Small intestine (tissue), 7 donors: ENCODE data around the gene ANKRD44. TPM values are rescaled to one million over a fixed set of nuclear protein-coding genes. Genes with fewer than 3 reads are reported as not detected.

Experiments used
- DNase-seq, 2 donors: peaks; one replicate each; pipeline versions ENCODE4 v3.0.0 to v3.0.0-alpha.2; 2013
- FAIRE-seq: peaks from 2 replicates; lab custom pipeline; 2012; peaks lifted over from hg19 to GRCh38; lab: Jason Lieb, UNC
- H3K27ac ChIP-seq, 3 donors: one replicate each; pipeline ENCODE4 v1.5.1; 2013; ENCODE audit warnings: low read length in 2 of 3, mild to moderate bottlenecking in 2 of 3, control low read depth in 1 of 3, inconsistent platforms in 1 of 3, low read depth in 1 of 3, moderate library complexity in 1 of 3
- H3K27me3 ChIP-seq, 3 donors: one replicate each; pipeline ENCODE4 v1.6.1; 2013; ENCODE audit warnings: low read length in 3 of 3, inconsistent platforms in 1 of 3; ENCODE audit not compliant: control insufficient read depth in 3 of 3, insufficient read depth in 3 of 3
- H3K36me3 ChIP-seq, 3 donors: one replicate each; pipeline ENCODE4 v1.6.1; 2013; ENCODE audit warnings: low read length in 3 of 3, inconsistent platforms in 1 of 3, low read depth in 1 of 3, mild to moderate bottlenecking in 1 of 3, moderate library complexity in 1 of 3; ENCODE audit not compliant: control insufficient read depth in 3 of 3, insufficient read depth in 2 of 3
- H3K4me1 ChIP-seq, 3 donors: one replicate each; pipeline ENCODE4 v1.6.1; 2013; ENCODE audit warnings: low read length in 2 of 3, inconsistent platforms in 1 of 3, low read depth in 1 of 3, mild to moderate bottlenecking in 1 of 3, moderate library complexity in 1 of 3; ENCODE audit not compliant: control insufficient read depth in 3 of 3, insufficient read depth in 2 of 3
- H3K4me3 ChIP-seq, 3 donors: one replicate each; pipeline ENCODE4 v1.5.1; 2013; ENCODE audit warnings: low read length in 3 of 3, control low read depth in 1 of 3, inconsistent platforms in 1 of 3, low read depth in 1 of 3, mild to moderate bottlenecking in 1 of 3, moderate library complexity in 1 of 3
- H3K9me3 ChIP-seq, 2 donors: one replicate each; pipeline ENCODE4 v1.6.1; 2013; ENCODE audit warnings: low read depth in 1 of 2, low read length in 1 of 2; ENCODE audit not compliant: control insufficient read depth in 2 of 2, insufficient read depth in 1 of 2
- WGBS, 3 donors: extraction: QIAGEN DNeasy Blood & Tissue Kit; methylation state at CpG; one replicate each; pipeline ENCODE4 v1.1.7; 2013; 5-methylcytosine and 5-hydroxymethylcytosine counted together
- polyA plus RNA-seq, 4 donors: library from polyadenylated mRNA; stranded (reverse) in 3 of 4; unstranded in 1 of 4; fragments of 200-250 nt in 3 of 4; fragments of 120-200 nt in 1 of 4; gene quantifications; one replicate each; pipeline versions ENCODE4 v1.2.1 to v1.2.3, GENCODE V29; 2013
- donor health status: healthy with polysubstance abuse.
- donor health status: control.
- donor health status: control.
- donor health status: Bipolar disorder and iron deficiency.
- donor health status: healthy.

ANKRD44 gene
- polyA plus RNA-seq, 4 donors: 0.89 to 5.2 (median 1.7) TPM

DNA sequence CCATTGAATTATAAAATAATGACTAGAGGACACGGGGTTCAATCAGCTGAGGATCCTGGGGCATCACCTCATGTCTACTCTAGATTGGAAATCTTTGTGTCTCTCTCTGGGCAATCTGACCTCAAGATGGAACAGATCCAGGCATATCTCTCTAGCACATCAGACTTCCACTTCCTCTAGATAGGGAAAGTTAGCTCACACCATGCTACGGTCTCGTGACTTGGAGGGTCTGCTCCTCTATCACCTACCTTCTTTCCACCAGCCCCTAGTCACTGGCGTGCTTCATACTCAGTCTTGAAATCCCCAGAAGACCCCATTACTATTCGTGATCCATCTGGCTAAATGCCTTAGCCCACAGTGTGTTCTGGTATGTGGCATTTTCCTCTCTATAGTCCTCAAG, 148.8 kb downstream of the ANKRD44 start:
- WGBS, 3 donors: 82 to 91% (median 90%) methylated on average over 5 of the region's 5 CpGs
- H3K9me3 ChIP-seq: no peaks in the 10 kb centered on the region
- H3K27ac ChIP-seq: no peak overlapping the region
- no peaks in the 10 kb centered on the region for H3K36me3 ChIP-seq
- DNase-seq: no peak
- no peak for FAIRE-seq
- H3K27me3 ChIP-seq: no peaks in the 10 kb centered on the region
- H3K4me1 ChIP-seq: peaks cover 0 to 12% (median 6%) of the 10 kb centered on the region in 3 donors
- no peak overlapping the region for H3K4me3 ChIP-seq

DNA sequence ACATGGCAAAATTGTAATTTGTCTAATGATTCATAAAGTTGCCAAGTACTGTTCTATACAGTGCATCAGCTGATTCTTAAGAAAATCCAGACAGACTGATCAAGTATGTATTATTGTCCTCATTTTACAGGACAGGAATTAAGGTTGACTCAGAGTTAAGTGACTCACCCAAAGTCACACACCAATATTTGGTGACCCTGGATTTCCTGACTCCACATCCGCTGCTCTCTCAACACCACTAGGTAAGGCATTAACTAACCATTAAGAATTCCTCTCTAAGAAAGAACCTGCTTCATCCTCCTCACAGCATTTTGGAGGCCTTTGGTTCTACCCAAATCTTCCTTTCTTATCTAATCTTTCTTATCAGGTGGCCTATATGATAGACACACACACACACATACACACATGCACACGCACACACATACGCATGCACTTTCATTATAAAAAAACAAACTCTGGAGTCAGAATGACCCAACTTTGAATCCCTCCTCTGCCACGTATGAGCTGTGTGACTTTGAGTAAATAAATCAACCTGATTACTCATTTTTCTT, 150.8 kb downstream of the ANKRD44 start:
- FAIRE-seq (no peak), DNase-seq (no peak)
- no peaks in the 10 kb centered on the region for H3K9me3 ChIP-seq
- H3K36me3 ChIP-seq: no peaks in the 10 kb centered on the region
- 82 to 86% (median 83%) methylated on average over 4 of the region's 4 CpGs for WGBS, 3 donors
- no peak overlapping the region for H3K4me3 ChIP-seq
- H3K27ac ChIP-seq: peak overlapping the region in 1 of 3 donors; percentile 45
- H3K4me1 ChIP-seq: peaks cover 0 to 12% (median 4%) of the 10 kb centered on the region in 3 donors
- no peaks in the 10 kb centered on the region for H3K27me3 ChIP-seq

DNA sequence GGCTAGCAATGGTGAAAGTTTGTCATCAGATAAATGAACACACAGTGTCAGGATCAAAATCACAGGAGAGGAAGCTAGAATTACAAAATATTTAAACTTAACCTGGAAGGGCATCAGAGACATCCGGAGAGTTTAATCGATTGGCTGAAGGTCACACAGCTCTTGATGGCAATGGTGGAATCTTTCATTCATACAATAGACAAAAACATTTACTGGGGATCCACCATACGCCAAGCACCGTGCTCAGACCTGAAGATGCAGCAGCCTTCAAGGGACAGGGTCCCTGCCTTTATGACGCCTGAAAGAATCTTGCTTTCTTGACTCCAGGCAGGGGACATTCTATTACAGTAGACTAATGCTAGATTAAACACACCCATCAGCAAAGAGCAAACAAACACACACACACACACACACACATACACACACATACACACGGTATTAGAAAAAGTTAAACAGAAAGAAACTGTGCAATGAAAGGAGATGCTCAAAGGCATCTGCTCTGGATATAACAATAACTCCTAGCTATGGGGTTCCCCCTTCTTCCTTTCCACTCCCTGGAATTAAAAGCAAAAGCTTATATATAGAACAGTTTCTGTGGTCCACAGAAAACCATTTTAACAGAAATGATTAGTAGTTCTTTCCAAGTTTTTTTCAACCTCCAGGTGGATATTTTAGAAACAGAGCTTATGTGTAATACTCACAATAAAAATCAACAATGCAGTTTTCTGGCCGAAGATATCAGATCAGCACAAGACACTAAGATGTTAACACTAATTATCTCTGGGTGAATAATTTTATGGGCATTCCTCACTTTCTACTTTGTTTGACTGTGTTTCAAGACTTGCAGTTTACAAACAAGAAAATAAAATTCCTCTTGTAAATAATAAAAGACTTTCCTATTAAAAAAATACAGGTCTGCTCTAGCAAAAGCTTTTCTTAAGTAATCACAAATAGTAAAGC, 151.7 kb downstream of the ANKRD44 start:
- Histone ChIP-seq H3K4me1 (peaks cover 0 to 12% (median under 1%) of the 10 kb centered on the region in 3 donors), H3K36me3 (no peaks in the 10 kb centered on the region), H3K27me3 (no peaks in the 10 kb centered on the region), H3K27ac (no peak overlapping the region), H3K9me3 (no peaks in the 10 kb centered on the region), H3K4me3 (no peak overlapping the region)
- DNase-seq: no peak
- WGBS, 3 donors: 49 to 66% (median 64%) methylated on average over 7 of the region's 7 CpGs
- FAIRE-seq: no peak

DNA sequence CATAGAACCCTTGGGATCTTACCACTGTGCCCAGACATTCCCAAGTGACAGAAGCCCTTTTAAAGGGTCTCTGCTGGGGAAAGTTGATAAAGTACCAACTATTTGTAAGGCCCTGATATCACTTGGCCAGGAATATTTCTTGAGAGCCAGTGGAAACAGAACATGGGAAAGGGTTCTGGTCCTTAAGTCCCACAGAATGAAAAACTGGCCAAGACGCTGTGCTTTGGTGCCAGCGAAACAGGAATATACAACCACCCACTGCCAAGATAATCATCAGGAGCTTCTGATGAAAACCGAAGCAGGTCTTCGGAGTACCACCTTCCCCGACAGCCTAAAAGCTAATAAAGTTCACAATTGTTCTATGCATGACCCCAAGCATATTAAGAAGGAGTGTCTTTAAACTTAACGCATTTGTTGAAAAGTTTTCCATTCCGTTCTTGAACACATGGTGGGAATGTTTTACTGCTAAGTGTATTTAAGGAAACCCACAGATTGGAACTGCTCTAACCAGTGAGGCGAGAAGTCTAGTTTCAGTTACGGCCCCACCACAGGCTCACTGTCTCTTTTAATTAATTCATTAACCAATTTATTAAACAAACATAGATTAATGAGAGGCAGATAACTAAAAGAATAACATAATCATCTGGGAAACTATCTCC, 152.6 kb downstream of the ANKRD44 start:
- Histone ChIP-seq H3K27me3 (no peaks in the 10 kb centered on the region), H3K27ac (no peak overlapping the region), H3K4me3 (no peak overlapping the region), H3K9me3 (no peaks in the 10 kb centered on the region), H3K4me1 (peaks cover 0 to 12% (median 0%) of the 10 kb centered on the region in 3 donors), H3K36me3 (no peaks in the 10 kb centered on the region)
- WGBS, 3 donors: 68 to 80% (median 80%) methylated on average over 9 of the region's 9 CpGs
- no peak for FAIRE-seq
- DNase-seq: no peak

DNA sequence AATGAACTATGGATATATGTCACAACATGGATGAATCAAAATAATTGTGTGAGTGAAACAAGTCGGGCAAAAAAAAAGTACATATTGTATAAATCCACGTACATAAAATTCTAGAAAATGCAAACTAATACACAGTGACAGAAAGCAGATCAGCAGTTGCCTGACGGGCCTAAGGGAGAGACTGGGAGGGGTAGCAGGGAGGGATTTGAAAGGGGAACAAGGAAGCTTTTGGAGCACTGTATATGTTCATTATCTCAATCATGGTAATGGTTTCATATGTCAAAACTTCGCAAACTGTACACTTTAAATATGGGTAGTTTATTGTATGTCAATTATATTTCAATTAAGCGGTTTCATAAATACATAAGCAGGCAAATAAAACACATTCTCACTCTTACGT, 153.8 kb downstream of the ANKRD44 start:
- WGBS, 3 donors: 77 to 80% (median 77%) methylated on average over 6 of the region's 6 CpGs
- Histone ChIP-seq H3K27me3 (no peaks in the 10 kb centered on the region), H3K4me3 (no peak overlapping the region), H3K9me3 (no peaks in the 10 kb centered on the region), H3K4me1 (peaks cover 0 to 12% (median 0%) of the 10 kb centered on the region in 3 donors), H3K36me3 (no peaks in the 10 kb centered on the region), H3K27ac (no peak overlapping the region)
- no peak for DNase-seq
- no peak for FAIRE-seq

DNA sequence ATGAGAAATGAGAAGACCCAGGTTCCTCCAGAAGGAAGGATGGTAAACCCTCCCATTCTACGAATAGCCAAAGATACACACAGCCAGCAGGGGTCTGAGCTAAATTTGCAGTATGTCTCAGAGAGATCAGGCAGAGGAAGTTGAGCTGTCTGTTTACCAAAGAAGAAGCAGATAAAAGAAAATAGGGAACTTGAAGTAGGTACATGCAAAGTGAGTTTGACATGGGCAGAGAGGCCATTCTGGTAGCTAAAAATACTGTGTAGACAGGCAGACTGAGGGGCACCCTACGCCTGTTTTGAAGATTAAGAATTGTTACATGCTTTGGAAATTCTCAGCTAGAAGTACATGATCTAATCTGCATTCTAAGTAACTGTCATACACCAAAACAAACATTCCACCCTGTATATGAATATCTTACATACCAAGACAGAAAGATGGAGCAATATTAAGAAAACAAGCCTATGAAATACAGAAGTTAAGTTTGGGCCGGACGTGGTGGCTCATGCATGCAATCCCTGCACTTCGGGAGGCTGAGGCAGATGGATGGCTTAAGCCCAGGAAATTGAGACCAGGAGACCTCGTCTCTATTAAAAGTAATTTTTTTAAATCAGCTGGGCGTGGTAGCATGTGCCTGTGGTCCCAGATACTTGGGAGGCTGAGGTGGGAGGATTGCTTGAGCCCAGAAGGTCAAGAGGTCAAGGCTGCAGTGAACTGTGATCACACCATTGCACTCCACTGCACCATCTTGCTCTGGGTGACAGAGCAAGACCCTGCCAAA, 157.9 kb downstream of the ANKRD44 start:
- DNase-seq (no peak), FAIRE-seq (no peak)
- Histone ChIP-seq H3K9me3 (no peaks in the 10 kb centered on the region), H3K27me3 (no peaks in the 10 kb centered on the region), H3K36me3 (no peaks in the 10 kb centered on the region), H3K4me3 (no peak overlapping the region), H3K4me1 (peaks cover 4 to 15% (median 5%) of the 10 kb centered on the region in 3 donors), H3K27ac (peak overlapping the region in 1 of 3 donors; percentile 49)
- WGBS, 3 donors: 61 to 83% (median 73%) methylated on average over 7 of the region's 7 CpGs

DNA sequence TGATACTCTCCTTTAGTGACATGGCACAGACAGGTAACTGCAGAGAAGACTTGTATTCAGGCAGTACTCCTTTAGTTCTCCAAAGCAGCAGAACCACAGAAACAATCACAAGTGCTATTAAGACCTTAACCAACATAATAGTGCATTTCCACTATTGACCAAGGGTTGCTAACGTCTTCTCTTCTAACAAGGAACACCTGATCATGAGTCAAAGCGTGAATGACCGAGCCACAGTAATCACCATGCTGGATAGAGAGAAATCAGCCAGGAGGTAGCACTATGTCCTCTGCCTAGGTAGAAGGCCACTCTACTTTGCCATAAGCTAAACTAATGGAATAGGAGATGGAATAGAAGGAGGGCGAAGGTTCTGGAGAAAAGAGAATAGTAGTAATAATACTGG, 161.0 kb downstream of the ANKRD44 start:
- 89 to 93% (median 92%) methylated on average over 4 of the region's 4 CpGs for WGBS, 3 donors
- no peak for FAIRE-seq
- peak in 1 of 2 donors; percentile 28 for DNase-seq
- no peak overlapping the region for H3K4me3 ChIP-seq
- H3K27ac ChIP-seq: no peak overlapping the region
- no peaks in the 10 kb centered on the region for H3K27me3 ChIP-seq
- H3K4me1 ChIP-seq: peaks cover 5 to 15% (median 12%) of the 10 kb centered on the region in 3 donors
- no peaks in the 10 kb centered on the region for H3K9me3 ChIP-seq
- H3K36me3 ChIP-seq: peaks cover 0 to 2% (median 0%) of the 10 kb centered on the region in 3 donors
